Epithelial cell of esophagus (primary cell): Measurements from ENCODE around the gene UQCC2.

ENCODE experiments used
- DNase-seq: peaks from one replicate; pipeline ENCODE4 v3.0.0; 2010; ENCODE audit warnings: low read depth
- H3K4me3 ChIP-seq: 2 replicates; pipeline ENCODE4 v1.5.1; 2011; ENCODE audit warnings: mild to moderate bottlenecking, low read length, control low read depth
- TF ChIP-seq, protein P1 (sequence below): IDR thresholded peaks from 2 replicates; pipeline ENCODE4 v1.5.1; 2011; ENCODE audit warnings: low read depth, mild to moderate bottlenecking, low read length, control low read depth, inconsistent platforms; ENCODE audit not compliant: insufficient read depth; ENCODE audit errors: missing control alignments

UQCC2 gene

DNA sequence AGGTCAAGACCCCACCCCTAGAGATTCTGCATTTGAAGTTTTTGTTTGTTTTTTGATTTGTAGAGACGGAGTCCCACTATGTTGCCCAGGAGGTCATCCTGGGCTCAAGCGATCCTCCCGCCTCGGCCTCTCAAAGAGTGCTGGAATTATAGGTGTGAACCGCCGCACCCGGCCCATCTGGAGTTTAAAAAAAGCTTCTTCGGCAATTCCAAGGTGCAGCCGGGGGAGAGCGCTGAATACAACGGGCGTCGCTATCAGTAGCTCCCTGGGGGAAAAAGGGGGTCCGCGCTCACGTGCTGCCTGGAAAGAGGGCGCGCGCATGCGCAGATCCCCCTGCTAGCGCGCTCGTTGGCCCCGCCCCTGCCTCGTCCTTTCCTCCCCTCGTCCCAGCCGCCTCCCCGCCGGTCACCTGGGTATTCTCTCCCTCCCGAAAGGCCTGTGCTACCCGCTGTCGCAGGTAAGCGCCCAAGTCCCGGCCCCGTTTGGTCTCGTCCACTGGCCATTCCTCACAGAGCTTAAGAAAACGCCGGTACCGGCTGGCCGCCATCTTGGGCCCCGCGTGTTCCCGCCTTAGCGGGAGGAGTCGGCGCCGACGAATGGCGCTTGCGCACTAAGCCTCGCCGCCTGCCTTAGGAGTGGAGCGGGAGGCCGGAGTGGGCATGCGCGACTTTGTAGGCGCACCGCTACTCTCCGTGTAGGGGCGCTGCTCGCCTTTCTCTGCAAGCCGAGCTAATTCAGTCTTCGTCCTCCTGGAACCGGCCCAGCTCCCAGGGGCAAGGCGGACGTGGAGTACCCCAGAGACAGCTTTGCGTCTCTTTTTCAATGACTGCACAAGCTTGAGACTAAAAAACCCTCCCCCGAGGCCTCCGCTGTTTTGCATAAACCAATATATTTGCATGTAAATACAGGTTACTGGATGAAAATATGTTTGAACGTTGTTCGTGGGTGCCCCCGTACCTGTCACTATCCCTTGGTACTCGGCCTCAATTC, at the start of gene UQCC2:
TSS of gene UQCC2 (minus strand) at position 561 of the 990 bp plus-strand sequence. CDS start at position 547, 14 bp downstream.
- TF ChIP-seq, protein P1, sequence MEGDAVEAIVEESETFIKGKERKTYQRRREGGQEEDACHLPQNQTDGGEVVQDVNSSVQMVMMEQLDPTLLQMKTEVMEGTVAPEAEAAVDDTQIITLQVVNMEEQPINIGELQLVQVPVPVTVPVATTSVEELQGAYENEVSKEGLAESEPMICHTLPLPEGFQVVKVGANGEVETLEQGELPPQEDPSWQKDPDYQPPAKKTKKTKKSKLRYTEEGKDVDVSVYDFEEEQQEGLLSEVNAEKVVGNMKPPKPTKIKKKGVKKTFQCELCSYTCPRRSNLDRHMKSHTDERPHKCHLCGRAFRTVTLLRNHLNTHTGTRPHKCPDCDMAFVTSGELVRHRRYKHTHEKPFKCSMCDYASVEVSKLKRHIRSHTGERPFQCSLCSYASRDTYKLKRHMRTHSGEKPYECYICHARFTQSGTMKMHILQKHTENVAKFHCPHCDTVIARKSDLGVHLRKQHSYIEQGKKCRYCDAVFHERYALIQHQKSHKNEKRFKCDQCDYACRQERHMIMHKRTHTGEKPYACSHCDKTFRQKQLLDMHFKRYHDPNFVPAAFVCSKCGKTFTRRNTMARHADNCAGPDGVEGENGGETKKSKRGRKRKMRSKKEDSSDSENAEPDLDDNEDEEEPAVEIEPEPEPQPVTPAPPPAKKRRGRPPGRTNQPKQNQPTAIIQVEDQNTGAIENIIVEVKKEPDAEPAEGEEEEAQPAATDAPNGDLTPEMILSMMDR: peak; percentile 67
- H3K4me3 ChIP-seq: peak within 1 kb of the TSS; percentile 91

DNA sequence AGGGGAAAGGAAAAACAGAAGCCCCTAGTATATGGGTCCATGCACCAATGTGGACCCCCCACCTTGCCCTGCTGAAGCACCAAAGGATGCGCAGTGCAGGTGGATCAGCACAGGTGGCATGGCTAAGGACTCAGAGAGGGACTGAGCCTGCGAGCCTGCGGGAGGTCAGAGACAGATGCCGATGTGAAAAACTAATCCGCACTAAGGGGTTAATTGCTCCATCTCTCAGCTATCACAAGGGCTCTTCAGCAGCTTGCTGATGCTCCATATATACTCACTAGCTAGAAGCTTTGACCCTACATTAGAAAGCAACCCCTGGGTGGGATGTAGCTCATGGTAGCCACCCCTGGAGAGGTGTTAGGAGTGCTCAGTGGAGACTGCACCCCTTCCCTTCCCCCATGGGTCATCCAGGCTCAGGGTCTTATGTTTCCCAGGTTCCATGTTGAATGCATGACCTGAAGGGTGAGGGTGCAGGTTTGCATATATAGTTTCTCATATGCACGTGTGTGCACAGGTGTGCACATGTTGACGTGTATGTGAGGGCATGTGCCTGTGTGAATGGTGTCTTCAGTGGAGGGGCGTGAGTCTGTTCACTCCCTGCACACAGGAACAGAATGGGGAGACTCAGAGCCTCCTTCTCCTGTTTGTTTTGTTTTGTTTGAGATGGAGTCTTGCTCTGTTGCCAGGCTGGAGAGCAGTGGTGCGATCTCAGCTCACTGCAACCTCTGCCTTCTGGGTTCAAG, 48.6 kb upstream of the UQCC2 start:
- DNase-seq: no peak

More for the DNA sequence above, at the start of gene UQCC2:
- DNase-seq: peak; percentile 97

DNA sequence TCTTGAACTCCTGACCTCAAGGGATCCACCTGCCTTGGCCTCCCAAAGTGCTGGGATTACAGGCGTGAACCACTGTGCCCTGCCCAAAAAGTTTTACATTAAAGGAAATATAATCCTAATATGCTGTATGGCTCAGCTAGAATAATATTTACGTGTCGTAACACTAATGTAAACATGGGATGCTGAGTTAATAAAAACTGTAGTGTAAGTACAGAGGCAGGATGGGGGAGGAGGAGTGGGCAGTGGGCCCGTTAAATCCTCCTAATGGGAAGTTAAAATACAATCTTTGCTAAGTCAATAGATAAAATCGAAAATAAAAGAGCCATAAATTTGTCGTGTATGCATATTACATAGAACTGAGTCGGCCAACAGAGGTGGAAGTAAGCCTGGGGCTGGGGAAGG, 47.3 kb upstream of the UQCC2 start:
- TF ChIP-seq, protein P1: no peak
- no peak for DNase-seq
- H3K4me3 ChIP-seq: no peak overlapping the region

More for the DNA sequence above, 48.6 kb upstream of the UQCC2 start:
- TF ChIP-seq, protein P1: no peak
- no peak overlapping the region for H3K4me3 ChIP-seq

DNA sequence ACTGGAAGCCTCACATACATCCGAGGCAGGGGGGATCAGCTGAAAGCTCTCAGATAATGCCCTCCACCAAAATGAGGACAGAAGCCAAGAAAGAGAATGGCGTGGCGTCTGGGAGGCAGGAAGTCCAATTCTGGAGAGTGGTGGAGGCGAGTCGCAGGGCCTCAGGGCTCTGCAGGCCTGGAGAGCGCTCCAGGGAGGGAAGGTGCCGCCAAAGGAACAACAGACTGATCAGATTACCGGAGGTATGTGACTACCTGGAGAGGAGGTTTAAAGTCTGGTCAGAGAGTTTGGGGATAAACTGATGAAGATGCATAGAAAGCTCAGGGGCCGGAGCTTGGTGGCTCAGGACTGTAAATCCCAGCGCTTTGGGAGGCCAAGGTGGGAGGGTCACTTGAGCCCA, 46.4 kb upstream of the UQCC2 start:
- no peak for DNase-seq

DNA sequence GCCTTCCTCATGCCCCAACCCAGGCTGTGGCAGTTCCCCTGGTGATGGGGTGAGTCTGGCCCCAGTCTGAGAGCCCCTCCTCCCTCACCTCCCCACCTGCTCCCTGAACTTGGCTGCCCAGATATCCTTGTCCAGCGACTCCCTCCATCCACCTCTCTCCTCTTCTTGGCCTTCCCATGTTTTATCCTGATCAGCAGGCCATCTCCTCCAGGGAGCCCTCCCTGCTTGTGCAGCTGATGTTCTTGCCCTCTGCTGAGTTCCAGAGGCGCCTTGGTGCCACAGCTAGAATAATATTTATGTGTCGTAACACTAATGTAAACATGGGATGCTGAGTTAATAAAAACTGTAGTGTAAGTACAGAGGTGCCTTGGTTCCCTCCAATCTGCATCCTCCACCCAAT, 45.6 kb upstream of the UQCC2 start:
- H3K4me3 ChIP-seq: no peak overlapping the region
- TF ChIP-seq, protein P1: no peak
- no peak for DNase-seq

More for the DNA sequence above, 46.4 kb upstream of the UQCC2 start:
- TF ChIP-seq, protein P1: no peak
- H3K4me3 ChIP-seq: no peak overlapping the region

DNA sequence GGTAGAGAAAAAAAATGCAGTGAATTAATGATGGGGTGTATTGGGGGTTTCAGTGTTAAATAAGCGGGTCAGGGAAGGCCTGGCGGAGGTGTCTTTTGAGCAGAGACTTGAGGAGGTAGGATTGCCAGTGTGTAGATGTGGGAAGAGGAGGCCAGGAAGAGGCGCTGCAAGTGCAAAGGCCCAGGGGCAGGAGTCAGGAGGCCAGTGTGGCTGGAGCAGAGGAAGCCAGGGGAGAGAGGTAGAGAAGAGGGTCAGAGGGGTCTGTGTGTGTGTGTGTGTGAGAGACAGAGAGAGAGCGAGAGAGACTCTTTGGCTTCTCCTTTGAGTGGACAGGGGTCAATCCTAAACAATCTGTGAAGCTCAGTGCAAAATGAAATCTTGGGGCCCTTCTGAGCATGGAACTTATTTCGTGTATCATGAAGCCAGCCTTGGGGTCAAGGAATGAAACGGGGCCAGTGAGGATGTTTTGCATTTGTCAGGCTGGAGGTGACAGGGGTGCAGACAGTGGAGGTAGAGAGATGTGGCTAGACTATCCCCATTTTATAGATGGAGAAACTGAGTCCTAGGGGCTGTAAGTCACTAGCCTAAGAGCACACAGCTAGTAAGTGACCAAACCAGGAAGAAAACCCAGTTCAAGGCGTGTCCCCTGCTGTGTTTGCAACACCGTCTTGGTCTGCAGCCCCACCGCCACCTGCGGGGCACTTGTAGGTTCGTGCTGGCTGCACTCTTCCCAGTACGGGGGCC, 44.9 kb upstream of the UQCC2 start:
- DNase-seq: no peak
- H3K4me3 ChIP-seq: no peak overlapping the region
- TF ChIP-seq, protein P1: no peak
